ENCODE results near the gene BICDL1.

- TF ChIP-seq, protein P1, sequence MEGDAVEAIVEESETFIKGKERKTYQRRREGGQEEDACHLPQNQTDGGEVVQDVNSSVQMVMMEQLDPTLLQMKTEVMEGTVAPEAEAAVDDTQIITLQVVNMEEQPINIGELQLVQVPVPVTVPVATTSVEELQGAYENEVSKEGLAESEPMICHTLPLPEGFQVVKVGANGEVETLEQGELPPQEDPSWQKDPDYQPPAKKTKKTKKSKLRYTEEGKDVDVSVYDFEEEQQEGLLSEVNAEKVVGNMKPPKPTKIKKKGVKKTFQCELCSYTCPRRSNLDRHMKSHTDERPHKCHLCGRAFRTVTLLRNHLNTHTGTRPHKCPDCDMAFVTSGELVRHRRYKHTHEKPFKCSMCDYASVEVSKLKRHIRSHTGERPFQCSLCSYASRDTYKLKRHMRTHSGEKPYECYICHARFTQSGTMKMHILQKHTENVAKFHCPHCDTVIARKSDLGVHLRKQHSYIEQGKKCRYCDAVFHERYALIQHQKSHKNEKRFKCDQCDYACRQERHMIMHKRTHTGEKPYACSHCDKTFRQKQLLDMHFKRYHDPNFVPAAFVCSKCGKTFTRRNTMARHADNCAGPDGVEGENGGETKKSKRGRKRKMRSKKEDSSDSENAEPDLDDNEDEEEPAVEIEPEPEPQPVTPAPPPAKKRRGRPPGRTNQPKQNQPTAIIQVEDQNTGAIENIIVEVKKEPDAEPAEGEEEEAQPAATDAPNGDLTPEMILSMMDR (conservative IDR thresholded peaks at IDR 0.05; ENCODE audit: low read depth, low read length): no peak
- TF ChIP-seq POLR2A (IDR thresholded peaks at IDR 0.05; ENCODE audit: low read depth, low read length) (no peak), BHLHE40 (IDR thresholded peaks at IDR 0.05; ENCODE audit: low read depth, low read length) (no peak), CHD1 (IDR thresholded peaks at IDR 0.05; ENCODE audit: low read depth, low read length) (no peak), ELK1 (IDR thresholded peaks at IDR 0.05; ENCODE audit: borderline replicate concordance, low read depth, low read length) (no peak)
- TF ChIP-seq, protein P2, sequence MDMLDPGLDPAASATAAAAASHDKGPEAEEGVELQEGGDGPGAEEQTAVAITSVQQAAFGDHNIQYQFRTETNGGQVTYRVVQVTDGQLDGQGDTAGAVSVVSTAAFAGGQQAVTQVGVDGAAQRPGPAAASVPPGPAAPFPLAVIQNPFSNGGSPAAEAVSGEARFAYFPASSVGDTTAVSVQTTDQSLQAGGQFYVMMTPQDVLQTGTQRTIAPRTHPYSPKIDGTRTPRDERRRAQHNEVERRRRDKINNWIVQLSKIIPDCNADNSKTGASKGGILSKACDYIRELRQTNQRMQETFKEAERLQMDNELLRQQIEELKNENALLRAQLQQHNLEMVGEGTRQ (IDR thresholded peaks at IDR 0.05; ENCODE audit: low read depth, low read length): no peak
These were observed 74.0 kb downstream of the BICDL1 start for GRCh38 chr12:120062976-120063579.

All from IMR-90 (cell line).